Measurements from ENCODE around the gene YY1. TPM values are rescaled to one million over a fixed set of nuclear protein-coding genes. Genes with fewer than 3 reads are reported as not detected.
"Not testable (repeated sequence)": the region's sequence is repeated elsewhere in the genome, so short reads cannot be mapped to it uniquely, and the experiment has no call there.

YY1 gene
- total RNA-seq, 3 donors from 2014 or later (not counting 1 experiment from before 2014, with no cell fraction given): 77.9 to 92.6 (median 90.4) TPM

- Histone ChIP-seq H3K9me3 (ENCODE audit: control insufficient read depth, insufficient read depth, low read length) (no peaks in the 10 kb centered on the region), H3K4me1 (ENCODE audit: control insufficient read depth, insufficient read depth, low read length) (peaks cover 26% of the 10 kb centered on the region), H3K27me3 (ENCODE audit: control insufficient read depth, insufficient read depth, low read length) (no peaks in the 10 kb centered on the region), H3K36me3 (ENCODE audit: control insufficient read depth, insufficient read depth, low read length) (peaks cover 8% of the 10 kb centered on the region), H3K27ac (ENCODE audit: low read length) (no peak overlapping the region), H3K4me3 (ENCODE audit: low read length) (no peak overlapping the region)
- Mint-ChIP-seq H3K27ac (no peak overlapping the region), H3K27me3 (ENCODE audit: low read depth in 2 of 2) (no peaks in the 10 kb centered on the region), H3K9me3 (no peaks in the 10 kb centered on the region), H3K4me3 (no peak overlapping the region), H3K36me3 (no peaks in the 10 kb centered on the region), H3K4me1 (peaks cover 26% of the 10 kb centered on the region in 2 donors)
- DNase-seq (no peak), ATAC-seq (no peak)
- intact Hi-C loops (cut with micrococcal nuclease): no loop called here
- WGBS (ENCODE audit: insufficient coverage): 83% methylated on average over 11 of the region's 11 CpGs
- no peak for TF ChIP-seq CTCF (IDR thresholded peaks at IDR 0.05)
Measured at GRCh38 chr14:100281286-100282082, 42.5 kb downstream of the YY1 start.

DNA sequence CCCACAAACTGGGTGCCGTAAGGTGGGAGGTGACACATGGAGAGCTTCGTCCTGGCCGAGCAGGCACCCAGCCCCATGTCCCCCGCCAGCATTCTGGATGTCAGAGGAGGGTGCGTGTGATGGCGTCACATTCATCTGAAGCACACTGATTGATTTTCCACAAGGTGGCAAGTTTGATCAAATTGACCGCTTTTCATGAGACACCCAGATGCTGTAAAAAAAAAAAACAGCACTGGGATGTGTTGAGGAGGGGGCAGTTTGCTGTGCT, 43.1 kb downstream of the YY1 start:
- Histone ChIP-seq H3K27me3 (ENCODE audit: control insufficient read depth, insufficient read depth, low read length) (no peaks in the 10 kb centered on the region), H3K4me3 (ENCODE audit: low read length) (no peak overlapping the region), H3K27ac (ENCODE audit: low read length) (no peak overlapping the region), H3K4me1 (ENCODE audit: control insufficient read depth, insufficient read depth, low read length) (peaks cover 26% of the 10 kb centered on the region), H3K9me3 (ENCODE audit: control insufficient read depth, insufficient read depth, low read length) (no peaks in the 10 kb centered on the region), H3K36me3 (ENCODE audit: control insufficient read depth, insufficient read depth, low read length) (peaks cover 6% of the 10 kb centered on the region)
- intact Hi-C loops (cut with micrococcal nuclease): no loop called here
- H3K27me3 Mint-ChIP-seq (ENCODE audit: low read depth in 2 of 2): no peaks in the 10 kb centered on the region
- 99% methylated on average over 7 of the region's 7 CpGs for WGBS (ENCODE audit: insufficient coverage)
- peaks cover 26% of the 10 kb centered on the region in 2 donors for H3K4me1 Mint-ChIP-seq
- DNase-seq: no peak
- no peak for ATAC-seq
- no peaks in the 10 kb centered on the region for H3K9me3 Mint-ChIP-seq
- no peak overlapping the region for H3K4me3 Mint-ChIP-seq
- no peak overlapping the region for H3K27ac Mint-ChIP-seq
- TF ChIP-seq CTCF (IDR thresholded peaks at IDR 0.05): no peak
- H3K36me3 Mint-ChIP-seq: no peaks in the 10 kb centered on the region

- H3K36me3 Mint-ChIP-seq: no peaks in the 10 kb centered on the region
- H3K4me1 ChIP-seq (ENCODE audit: control insufficient read depth, insufficient read depth, low read length): peaks cover 26% of the 10 kb centered on the region
- H3K27ac Mint-ChIP-seq: peak overlapping the region; percentile 29 to 33
- peaks cover 26% of the 10 kb centered on the region in 2 donors for H3K4me1 Mint-ChIP-seq
- intact Hi-C loops (cut with micrococcal nuclease): no loop called here
- no peak for TF ChIP-seq CTCF (IDR thresholded peaks at IDR 0.05)
- no peaks in the 10 kb centered on the region for H3K27me3 Mint-ChIP-seq (ENCODE audit: low read depth in 2 of 2)
- H3K4me3 ChIP-seq (ENCODE audit: low read length): no peak overlapping the region
- H3K36me3 ChIP-seq (ENCODE audit: control insufficient read depth, insufficient read depth, low read length): peaks cover 2% of the 10 kb centered on the region
- no peak for ATAC-seq
- no peak overlapping the region for H3K27ac ChIP-seq (ENCODE audit: low read length)
- H3K27me3 ChIP-seq (ENCODE audit: control insufficient read depth, insufficient read depth, low read length): no peaks in the 10 kb centered on the region
- DNase-seq: no peak
- H3K9me3 ChIP-seq (ENCODE audit: control insufficient read depth, insufficient read depth, low read length): no peaks in the 10 kb centered on the region
- H3K4me3 Mint-ChIP-seq: no peak overlapping the region
- 92% methylated on average over 9 of the region's 9 CpGs for WGBS (ENCODE audit: insufficient coverage)
- no peaks in the 10 kb centered on the region for H3K9me3 Mint-ChIP-seq
Measured at GRCh38 chr14:100282766-100283419, 43.9 kb downstream of the YY1 start.

DNA sequence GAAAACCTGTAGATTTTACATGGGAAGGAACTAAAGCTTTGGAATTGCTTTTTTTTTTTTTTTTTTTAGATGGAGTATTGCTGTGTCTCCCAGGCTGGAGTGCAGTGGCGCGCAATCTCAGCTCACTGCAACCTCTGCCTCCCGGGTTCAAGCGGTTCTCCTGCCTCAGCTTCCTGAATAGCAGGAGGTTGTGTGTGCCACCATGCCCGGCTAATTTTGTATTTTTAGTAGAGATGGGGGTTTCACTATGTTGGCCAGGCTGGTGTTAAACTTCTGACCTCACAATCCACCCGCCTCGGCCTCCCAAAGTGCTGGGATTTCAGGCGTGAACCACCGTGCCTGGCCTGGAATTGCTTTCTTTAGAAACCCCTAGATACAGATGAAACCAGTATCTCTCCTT, 44.5 kb downstream of the YY1 start:
- H3K9me3 ChIP-seq (ENCODE audit: control insufficient read depth, insufficient read depth, low read length); H3K36me3 Mint-ChIP-seq; H3K27ac ChIP-seq (ENCODE audit: low read length); H3K36me3 ChIP-seq (ENCODE audit: control insufficient read depth, insufficient read depth, low read length); H3K27ac Mint-ChIP-seq; H3K4me3 Mint-ChIP-seq; H3K4me3 ChIP-seq (ENCODE audit: low read length); DNase-seq; H3K9me3 Mint-ChIP-seq; H3K27me3 ChIP-seq (ENCODE audit: control insufficient read depth, insufficient read depth, low read length); ATAC-seq; H3K27me3 Mint-ChIP-seq (ENCODE audit: low read depth in 2 of 2); intact Hi-C loops (cut with micrococcal nuclease): not testable (repeated sequence)
- 96% methylated on average over 9 of the region's 9 CpGs for whole genome bisulfite sequencing (ENCODE audit: insufficient coverage)
- H3K4me1 Mint-ChIP-seq: peaks cover 23% of the 10 kb centered on the region in 2 donors
- peaks cover 25% of the 10 kb centered on the region for H3K4me1 ChIP-seq (ENCODE audit: control insufficient read depth, insufficient read depth, low read length)

Data from natural killer cell (primary cell).